HL-60/S4 treated with phorbol 12-myristate 13-acetate at 8.2 ng/mL for 4 days and 3 days (cell line): Measurements from ENCODE around the gene ETV2.
"Not testable (repeated sequence)": the region's sequence is repeated elsewhere in the genome, so short reads cannot be mapped to it uniquely, and the experiment has no call there.

Experiments used
- in situ Hi-C: fragments of 300-500 bp; cut with MboI; formaldehyde crosslinking; loops from 2 replicates; pipeline ENCODE4 v1.15.0; 2022; ENCODE audit warnings: low sequenced_read_pairs

The ETV2 gene

GRCh38 chr19:35655600-35655999 lies 14.1 kb downstream of the ETV2 start:
- in situ Hi-C loops = no loop called here

GRCh38 chr19:35656700-35657099 lies 15.2 kb downstream of the ETV2 start:
- in situ Hi-C loops = no loop called here

DNA sequence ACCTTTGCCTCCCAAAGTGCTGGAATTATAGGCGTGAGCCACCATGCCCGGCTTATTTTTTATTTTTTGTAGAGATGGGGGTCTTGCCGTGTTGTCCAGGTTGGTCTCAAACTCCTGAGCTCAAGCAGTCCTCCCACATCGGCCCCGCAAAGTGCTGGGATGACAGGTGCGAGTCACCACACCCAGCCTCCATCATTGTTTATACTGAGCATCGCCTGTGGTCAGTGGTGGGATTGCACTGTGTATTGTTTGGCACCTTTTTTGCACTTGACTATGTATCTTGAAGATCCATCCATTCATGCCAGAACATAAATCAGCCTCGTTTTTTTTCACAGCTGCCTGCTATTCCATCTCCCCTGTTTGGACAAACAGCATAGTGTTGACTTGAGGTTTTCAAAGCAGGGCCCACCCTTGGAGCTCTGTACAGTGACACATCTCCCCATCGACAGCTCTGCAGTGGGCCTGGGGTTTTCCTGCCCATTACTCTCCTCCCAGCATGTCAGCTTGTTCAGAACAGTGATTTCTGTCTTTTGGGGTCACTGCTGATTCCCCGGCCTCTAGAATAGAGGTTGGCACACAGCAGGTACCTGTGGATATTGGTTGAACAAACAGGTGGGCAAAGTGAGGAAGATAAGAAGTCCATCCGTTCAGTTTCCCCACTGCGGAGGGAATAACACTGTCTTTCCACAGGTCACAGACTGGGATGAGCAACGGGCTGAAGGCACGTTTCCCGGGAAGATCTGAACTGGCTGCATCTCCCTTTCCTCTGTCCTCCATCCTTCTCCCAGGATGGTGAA lies 16.6 kb downstream of the ETV2 start:
- in situ Hi-C loops = no loop called here

DNA sequence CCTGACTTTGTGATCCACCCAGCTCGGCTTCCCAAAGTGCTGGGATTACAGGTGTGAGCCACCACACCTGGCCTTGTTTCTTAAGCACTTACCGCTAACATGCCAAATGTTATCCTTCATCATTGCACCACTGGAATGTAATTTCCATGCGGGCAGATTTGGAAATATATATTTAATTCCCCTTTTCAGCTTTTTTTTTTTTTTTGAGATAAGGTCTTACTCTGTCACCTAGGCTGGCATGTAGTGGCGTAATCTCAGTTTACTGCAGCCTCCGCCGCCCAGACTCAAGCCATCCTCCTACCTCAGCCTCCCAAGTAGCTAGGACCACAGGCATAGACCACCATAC lies 20.4 kb downstream of the ETV2 start:
- in situ Hi-C loops = no loop called here

DNA sequence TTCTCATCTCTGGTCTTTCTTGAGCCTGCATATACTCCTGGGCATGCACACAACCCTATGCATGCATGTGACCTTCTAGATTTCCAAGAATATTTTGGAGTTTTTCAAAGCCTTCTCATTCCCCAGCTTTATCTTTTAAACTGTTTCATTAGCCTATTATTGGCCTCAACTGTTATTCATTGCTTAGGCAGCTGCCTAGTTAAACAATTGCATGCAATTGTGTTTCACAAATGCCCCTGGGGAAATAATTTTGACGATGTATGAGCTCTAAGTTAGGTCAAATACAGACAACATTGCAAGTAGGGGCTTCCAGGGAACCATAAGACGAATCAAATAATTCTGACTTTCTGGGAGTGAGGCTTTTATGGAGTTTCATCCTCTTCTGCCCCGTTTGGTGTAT lies 22.4 kb downstream of the ETV2 start:
- in situ Hi-C loops = no loop called here

GRCh38 chr19:35665157-35665556 lies 23.6 kb downstream of the ETV2 start:
- in situ Hi-C loops = no loop called here

GRCh38 chr19:35665604-35666003 lies 24.1 kb downstream of the ETV2 start:
- in situ Hi-C loops = no loop called here

DNA sequence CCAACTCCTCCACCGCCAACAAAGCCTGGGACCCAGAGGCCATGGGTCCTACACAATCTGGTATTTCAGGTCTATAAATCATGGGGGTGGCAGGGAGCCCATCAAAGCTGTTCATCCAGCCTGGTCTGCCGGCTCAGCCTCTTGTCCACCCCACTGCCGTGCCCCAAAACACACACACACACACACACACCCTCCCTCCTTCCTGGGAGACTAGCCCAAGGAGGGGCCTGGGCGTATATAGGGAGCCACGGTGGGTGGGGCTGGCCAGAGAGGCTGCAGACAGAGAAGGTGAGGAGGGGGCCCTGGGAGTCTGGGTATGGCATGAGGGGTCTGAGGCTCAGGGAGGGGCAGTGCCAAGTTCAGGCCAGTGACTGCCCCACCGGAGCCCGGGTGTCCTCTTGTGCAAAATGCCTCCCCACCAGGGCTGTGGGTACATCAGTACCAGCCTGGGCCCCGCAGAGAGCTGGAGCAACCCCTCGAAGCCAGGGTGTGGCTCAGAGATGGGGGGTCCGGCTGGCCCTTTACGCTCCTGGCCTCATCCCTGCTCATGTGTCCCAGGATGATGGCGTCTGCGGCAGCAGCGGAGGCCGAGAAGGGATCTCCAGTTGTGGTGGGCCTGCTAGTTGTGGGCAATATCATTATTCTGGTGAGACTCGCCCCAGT lies 24.8 kb downstream of the ETV2 start, which contains the start of gene UPK1A:
UPK1A (plus strand) TSS at position 267 of the 663 bp plus-strand sequence; CDS start at position 563, 296 bp downstream.
- in situ Hi-C loops = no loop called here

DNA sequence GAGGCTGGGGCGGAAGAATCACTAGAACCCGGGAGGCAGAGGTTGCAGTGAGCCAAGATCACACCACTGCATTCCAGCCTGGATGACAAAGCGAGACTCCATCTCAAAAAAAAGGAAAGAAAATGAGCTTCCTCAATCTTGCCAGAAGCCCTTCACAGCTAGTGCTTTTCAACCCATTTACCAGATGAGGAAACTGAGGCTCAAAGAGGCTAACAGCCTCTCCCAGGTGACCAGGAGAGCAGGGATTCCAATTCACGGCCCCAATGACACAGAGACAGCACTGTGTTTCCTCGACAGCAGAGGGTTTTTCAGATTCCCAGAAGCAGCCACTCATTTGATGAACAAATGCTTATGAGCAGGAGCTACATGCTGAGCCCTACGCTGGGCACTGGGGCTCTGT lies 28.0 kb downstream of the ETV2 start:
- in situ Hi-C loops = no loop called here

DNA sequence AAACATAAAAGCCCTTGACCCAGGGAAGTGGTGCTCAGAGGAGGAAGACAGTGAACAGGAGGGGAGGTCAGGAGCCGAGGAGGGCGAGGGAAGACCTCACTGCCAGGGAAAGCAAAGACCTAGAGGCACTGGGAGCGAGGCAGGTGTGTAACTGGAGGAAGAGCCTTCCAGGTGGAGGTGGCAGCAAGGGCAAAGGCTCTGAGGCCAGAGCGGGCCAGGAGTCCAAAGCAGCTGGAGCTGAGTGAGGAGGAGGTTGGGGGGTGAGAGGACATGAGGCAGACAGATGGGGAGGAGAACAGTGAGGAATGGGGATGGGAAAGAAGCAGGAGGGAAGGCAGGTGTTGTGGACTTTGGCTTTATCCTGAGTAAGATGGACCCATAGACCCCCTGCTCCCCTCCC lies 28.4 kb downstream of the ETV2 start:
- in situ Hi-C loops = no loop called here

DNA sequence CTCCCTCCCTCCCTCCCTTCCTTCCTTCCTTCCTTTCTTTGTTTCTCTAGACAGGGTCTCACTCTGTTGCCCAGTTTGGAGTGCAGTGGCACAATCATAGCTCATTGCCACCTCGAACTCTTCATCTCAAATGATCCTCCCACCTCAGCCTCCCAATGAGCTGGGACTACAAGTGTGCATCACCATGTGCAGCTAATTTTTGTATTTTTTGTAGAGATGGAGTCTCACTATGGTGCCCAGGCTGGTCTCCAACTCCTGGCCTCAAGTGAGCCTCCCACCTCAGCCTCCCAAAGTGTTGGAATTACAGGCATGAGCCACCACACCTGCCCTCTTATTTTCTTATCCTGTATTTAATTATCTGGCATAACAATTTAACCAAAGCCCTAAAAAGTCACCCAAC lies 29.1 kb downstream of the ETV2 start:
- in situ Hi-C loops = no loop called here

DNA sequence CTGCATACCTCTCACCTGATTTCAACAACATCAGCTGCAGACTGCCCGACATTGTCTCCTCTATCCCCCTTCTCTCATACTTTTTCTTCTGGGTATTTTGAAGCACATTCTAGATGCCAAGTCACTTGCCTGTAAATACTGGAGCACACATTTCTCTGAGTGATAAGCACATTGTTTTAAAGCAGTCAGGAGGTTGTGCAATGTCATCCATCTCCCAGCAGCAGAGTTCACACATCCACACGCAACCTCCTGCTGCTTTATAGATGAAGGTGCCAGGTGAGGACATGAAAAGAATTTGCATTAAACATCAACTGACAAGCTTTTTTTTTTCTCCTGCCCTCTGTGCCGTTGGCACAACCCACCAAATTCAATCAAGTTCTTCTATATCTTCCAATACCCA lies 30.3 kb downstream of the ETV2 start:
- in situ Hi-C loops = no loop called here

GRCh38 chr19:35673121-35673804 lies 31.7 kb downstream of the ETV2 start:
- in situ Hi-C loops = no loop called here

DNA sequence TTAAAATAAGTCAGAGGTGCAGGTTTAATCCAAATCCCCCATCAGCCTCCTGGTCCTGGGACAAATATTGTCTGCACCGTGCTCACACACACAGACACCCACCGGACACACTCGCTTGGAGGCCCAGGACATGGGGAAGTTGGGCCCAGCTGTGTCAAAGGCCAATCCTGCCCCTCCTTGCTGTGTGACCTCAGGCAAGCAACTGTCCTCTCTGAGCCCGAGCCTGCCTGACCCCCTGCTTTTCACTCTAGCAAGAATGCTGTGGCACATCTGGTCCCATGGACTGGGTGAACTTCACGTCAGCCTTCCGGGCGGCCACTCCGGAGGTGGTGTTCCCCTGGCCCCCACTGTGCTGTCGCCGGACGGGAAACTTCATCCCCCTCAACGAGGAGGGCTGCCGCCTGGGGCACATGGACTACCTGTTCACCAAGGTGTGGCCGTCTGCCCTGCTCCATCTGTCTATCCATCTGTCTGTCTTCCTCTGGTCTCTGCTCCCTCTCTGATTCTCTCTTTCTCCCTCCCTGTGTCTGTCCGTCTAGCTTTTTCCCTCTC lies 34.1 kb downstream of the ETV2 start:
- in situ Hi-C loops = no loop called here

GRCh38 chr19:35689836-35690235 lies 48.3 kb downstream of the ETV2 start:
- in situ Hi-C loops = no loop called here

- in situ Hi-C loops = not testable (repeated sequence)
Measured at GRCh38 chr19:35691106-35691505, 49.6 kb downstream of the ETV2 start.

DNA sequence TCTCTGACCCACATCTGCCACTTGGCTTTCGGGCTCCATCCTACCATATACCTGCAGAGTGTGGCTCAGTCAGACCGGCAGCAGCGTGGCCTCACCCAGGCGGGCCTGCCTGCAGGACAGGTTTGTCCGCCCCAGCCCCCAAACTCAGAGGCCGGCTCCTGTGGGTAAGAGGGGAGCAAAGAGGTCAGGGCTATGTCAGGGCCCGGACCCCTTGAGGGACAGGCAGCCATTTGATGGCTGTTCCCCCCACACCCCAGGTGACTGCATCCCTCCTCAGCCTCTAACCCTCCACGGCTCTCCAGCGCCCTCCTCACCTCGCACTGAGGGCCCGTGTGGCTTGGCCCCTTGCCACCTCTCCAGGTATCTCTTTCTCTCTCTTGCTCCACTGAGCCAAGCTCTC lies 50.5 kb downstream of the ETV2 start:
- in situ Hi-C loops = no loop called here

DNA sequence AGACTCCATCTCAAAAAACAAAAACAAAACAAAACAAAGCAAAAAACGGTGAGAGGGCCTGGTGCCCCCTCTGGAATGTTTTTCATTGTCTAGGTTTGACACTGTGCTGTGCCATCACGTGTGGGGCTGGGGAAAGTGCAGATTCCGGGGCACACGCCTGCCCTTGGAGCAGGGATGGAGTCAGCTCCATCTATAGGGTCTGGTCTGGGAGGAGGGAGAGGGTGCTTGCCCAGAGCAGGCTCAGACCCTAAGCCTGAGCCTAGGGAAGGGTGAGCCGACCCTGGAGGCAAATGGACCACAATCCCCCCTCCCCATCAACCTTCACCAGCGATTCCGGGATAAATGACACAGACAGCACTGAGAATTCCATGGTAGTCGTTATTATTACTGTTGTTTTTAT lies 51.9 kb downstream of the ETV2 start:
- in situ Hi-C loops = no loop called here

DNA sequence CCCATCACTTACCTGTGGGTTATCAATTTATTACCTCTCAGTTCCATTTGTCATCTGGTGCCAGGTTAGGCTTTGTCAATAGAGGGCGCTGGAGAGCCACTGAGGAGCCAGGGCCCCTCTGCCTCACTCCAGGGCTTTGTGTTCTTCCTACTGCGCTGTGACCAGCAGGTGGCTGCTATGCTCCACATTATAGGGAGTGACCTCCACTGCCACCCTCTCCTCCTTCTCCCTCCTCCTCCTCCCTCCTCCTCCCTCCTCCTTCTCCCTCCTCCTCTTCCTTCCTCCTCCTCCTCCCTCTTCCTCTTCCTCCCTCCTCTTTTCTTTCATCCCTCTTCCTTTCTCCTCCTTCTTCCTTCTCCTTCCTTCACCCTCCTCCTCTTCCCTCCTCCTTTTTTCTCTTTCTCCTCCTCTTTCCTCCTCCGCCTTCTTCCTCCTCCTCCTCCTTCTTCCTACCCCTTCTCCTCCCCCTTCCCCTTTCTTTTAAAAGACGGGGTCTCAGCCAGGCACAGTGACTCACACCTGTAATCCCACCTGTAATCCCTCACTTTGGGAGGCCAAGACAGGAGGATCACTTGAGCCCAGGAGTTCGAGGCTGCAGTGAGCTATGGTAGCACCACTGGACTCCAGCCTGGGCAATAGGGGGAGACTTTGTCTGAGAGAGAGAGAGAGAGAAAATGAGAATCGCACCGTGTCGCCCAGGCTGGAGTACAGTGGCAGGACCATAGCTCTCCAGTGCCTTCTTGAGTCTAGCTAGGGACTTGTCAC lies 52.5 kb downstream of the ETV2 start:
- in situ Hi-C loops = no loop called here
